ENCODE data around the gene UBA5.

Gene UBA5

GRCh38 chr3:132662212-132662611 is 2.1 kb downstream of the UBA5 start:
- Histone ChIP-seq H3K4me1 (ENCODE audit: control insufficient read depth, insufficient read depth, low read length) (no peaks in the 10 kb centered on the region), H3K27ac (ENCODE audit: extremely low read depth, low read depth, low read length) (no peak overlapping the region), H3K36me3 (ENCODE audit: control insufficient read depth in 2 of 2, insufficient read depth in 1 of 2, low read length in 2 of 2) (peaks cover 0 to 11% of the 10 kb centered on the region in 2 experiments; a peak in 1 of 3 replicates), H3K4me3 (ENCODE audit: low read depth, low read length) (no peak overlapping the region), H3K9me3 (ENCODE audit: control insufficient read depth, insufficient read depth, low read depth, low read length) (no peaks in the 10 kb centered on the region)
- TF ChIP-seq GLI2 (tag by site-specific recombination; IDR thresholded peaks at IDR 0.05; ENCODE audit: borderline replicate concordance, low read depth) (no peak), ZNF292 (tag by site-specific recombination; IDR thresholded peaks at IDR 0.05; ENCODE audit: borderline replicate concordance, low read depth) (no peak), ZNF704 (tag by site-specific recombination; IDR thresholded peaks at IDR 0.05) (no peak), SCRT2 (tag by site-specific recombination; IDR thresholded peaks at IDR 0.05) (no peak), ZNF548 (tag by site-specific recombination; IDR thresholded peaks at IDR 0.05) (no peak), PRDM1 (tag by site-specific recombination; IDR thresholded peaks at IDR 0.05) (no peak), ZNF157 (tag by site-specific recombination; IDR thresholded peaks at IDR 0.05) (no peak), SP3 (tag by site-specific recombination; IDR thresholded peaks at IDR 0.05) (no peak), ZBTB6 (tag by site-specific recombination; IDR thresholded peaks at IDR 0.05) (no peak), ZNF433 (tag by site-specific recombination; IDR thresholded peaks at IDR 0.05; ENCODE audit: low read depth) (no peak), ZNF174 (tag by site-specific recombination; IDR thresholded peaks at IDR 0.05) (no peak), HOXC10 (CRISPR knock-in tag; IDR thresholded peaks at IDR 0.05) (no peak), ZNF350 (tag by site-specific recombination; IDR thresholded peaks at IDR 0.05) (no peak), ZNF585B (tag by site-specific recombination; IDR thresholded peaks at IDR 0.05) (no peak), SCRT1 (tag by site-specific recombination; IDR thresholded peaks at IDR 0.05; ENCODE audit: borderline replicate concordance) (no peak), ZNF558 (tag by site-specific recombination; IDR thresholded peaks at IDR 0.05) (no peak), PRDM6 (tag by site-specific recombination; IDR thresholded peaks at IDR 0.05) (no peak), PRDM10 (tag by site-specific recombination; IDR thresholded peaks at IDR 0.05) (no peak), ZNF423 (tag by site-specific recombination; IDR thresholded peaks at IDR 0.05) (no peak), ZBTB7A (tag by site-specific recombination; IDR thresholded peaks at IDR 0.05; ENCODE audit: low read depth) (no peak)
- ChIA-PET CTCF (no interaction called here), POLR2A (no interaction called here)

All from HEK293 (cell line).